COLO668 (cell line): Measurements from ENCODE around the gene KRTAP2-1.
"Not testable (repeated sequence)": the region's sequence is repeated elsewhere in the genome, so short reads cannot be mapped to it uniquely, and the experiment has no call there.

Source experiments
- DNase-seq: peaks from one replicate; lab custom pipeline; 2025; ENCODE audit not compliant: unreplicated experiment; lab: John Stamatoyannopoulos, UW

Gene KRTAP2-1

DNA sequence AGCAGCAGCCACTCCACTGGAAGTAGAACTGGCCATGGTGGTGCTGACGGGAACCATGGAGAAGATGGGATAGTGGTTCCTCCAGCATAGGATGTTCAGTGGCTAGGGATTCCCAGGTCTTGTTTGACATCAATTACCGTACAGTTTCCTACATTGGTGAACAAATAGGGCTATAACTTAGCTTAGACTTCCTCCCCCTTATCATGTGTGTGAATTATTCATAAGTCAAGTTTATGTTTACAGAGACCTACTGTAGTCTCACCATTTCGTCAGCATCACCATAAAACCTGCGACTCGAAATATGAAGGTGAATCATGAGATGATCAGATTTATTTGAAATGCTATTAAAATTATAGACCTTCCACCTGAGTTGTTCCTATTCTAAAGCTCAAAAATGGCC lies 11.6 kb upstream of the KRTAP2-1 start:
- DNase-seq = no peak

DNA sequence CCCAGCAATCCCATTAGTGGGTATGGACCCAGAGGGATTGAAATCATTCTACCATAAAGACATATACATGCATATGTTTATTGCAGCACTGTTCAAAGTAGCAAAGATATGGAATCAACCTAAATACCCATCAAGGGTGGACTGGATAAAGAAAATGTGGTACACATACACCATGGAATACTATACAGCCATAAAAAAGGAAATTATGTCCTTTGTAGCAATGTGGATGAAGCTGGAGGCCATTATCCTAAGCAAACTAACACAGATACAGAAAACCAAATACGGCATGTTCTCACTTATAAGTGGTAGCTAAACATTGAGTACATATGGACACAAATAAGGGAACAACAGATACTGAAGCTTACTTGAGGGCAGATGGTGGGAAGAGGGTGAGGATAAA lies 10.4 kb upstream of the KRTAP2-1 start:
- no peak for DNase-seq

DNA sequence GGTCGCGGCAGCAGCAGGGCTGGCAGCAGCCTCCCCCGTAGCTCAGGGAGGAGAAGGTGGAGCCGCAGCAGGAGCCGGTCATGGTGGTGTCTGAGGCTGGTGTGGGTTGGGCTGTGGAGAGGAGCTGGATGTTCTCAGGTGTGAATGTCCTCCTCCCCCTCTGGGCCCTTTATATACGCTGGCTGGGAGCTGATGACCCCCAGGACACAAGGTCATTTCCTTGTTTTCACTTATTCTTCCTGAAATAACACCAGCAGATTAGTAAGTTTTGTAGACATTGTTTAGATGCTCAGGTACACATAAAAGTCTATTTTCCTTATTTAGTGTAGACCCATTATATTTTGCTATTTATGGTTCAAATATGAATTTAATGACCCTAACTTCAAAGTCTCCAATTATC lies 8.0 kb upstream of the KRTAP2-1 start, which contains the start of gene KRTAP2-2:
Gene KRTAP2-2, minus strand, starts transcription at position 101 of the 400 bp plus-strand sequence. Its CDS starts 19 bp downstream, at position 82.
- not testable (repeated sequence) for DNase-seq

DNA sequence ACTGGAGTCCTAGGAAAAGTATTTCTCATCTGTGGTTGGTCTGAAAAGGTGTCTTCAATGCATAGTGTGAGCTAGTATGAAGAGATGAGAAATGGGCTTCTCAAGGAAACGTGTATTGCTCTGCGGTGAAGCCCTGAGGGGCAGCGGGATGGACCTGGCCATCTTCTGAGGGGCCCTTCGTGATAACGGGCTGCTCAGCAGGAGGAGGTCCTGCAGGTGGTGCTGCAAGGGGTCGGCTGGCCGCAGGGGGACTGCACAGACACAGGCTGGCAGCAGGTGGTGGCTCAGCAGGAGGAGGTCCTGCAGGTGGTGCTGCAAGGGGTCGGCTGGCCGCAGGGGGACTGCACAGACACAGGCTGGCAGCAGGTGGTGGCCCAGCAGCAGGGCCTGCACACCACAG lies 7.4 kb upstream of the KRTAP2-1 start:
- not testable (repeated sequence) for DNase-seq

DNA sequence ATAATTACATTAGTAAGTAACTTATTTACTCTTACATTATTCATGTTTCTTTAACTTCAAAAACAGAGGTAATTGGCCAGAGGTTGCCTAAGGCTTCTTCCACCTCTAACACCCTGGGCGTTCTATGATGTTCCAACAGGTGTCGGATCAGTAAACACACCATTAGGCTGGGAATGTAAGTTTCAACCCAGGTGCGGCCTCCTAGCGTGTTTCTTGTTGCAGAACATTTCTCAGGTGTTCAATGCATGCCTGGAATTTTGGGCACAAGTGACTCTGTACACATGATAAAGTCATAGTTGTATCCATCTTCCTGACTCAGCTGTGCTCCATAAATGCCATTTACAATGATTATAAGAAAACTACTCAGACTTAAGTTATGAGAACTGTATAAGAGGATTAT lies 6.9 kb upstream of the KRTAP2-1 start:
- DNase-seq = no peak

DNA sequence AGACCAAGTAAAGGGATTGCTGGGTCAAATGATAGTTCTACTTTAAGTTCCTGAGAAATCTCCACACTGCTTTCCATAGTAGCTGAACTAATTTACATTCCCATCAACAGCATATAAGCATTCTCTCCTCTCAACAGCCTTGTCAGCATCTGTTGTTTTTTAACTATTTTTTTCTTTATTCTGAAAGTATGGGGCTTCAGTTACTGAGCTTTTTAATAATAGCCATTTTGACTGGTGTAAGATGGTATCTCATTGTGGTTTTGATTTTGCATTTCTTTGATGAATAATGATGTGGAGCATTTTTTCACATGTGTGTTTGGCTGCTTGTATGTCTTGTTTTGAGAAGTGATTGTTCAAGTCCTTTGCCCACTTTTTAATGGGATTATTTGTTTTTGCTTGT lies 5.5 kb upstream of the KRTAP2-1 start:
- DNase-seq = no peak

DNA sequence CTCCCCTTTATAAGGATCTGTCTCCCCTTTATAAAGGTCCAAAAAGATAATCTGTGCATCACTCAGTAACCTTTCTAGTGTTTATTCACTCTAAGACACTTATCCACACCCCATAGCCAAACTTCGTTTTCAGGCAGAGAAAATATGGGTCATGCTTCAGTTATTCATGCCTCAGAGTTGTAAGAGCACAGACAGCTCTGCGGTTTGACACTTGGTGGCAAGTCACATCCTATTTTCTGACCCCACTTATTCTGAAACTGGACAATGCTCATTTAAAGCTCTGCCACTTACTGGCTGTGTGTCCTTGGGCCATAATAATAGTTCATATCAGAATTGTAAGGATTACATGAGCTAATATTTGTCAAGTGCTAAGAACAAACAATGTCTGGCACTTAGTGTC lies 2.0 kb upstream of the KRTAP2-1 start:
- DNase-seq = no peak

DNA sequence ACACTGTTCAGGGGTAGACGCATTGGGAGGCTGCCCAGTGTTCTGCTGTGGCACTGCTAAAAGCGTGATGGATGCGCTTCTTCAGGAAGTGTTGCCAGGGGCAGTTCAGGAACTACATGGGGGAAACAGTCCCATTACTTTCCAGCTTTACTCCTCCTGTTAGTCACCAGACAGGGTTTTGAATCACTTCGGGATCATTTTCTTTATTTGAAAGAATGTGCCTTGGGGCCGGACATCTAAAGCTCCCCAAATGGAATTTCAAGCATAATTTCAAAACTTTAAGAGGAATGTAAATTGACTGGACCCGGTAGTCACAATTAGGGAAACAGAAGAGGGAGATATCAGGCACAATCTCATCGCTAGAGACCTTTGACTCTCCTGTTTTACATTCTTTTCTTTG lies 1.3 kb upstream of the KRTAP2-1 start:
- no peak for DNase-seq

DNA sequence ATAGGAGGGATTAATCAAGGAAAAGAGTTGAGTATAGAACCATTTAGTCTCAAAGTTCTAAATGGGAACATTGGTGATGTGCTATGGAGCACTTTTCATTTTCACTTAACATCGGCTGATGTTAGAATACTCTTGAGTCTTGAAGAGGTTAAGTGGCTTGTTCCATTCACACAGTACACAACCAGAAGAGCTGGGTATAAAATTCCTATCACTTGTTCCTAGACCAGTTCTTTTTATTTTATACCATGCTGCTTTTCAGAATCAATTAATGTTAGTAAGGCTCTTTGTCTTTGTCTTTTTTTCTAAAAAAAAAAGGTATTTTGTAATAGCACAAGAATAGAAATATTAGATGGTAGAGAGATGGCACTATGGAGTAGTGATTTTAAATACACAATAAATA lies 4.2 kb downstream of the KRTAP2-1 start:
- no peak for DNase-seq

DNA sequence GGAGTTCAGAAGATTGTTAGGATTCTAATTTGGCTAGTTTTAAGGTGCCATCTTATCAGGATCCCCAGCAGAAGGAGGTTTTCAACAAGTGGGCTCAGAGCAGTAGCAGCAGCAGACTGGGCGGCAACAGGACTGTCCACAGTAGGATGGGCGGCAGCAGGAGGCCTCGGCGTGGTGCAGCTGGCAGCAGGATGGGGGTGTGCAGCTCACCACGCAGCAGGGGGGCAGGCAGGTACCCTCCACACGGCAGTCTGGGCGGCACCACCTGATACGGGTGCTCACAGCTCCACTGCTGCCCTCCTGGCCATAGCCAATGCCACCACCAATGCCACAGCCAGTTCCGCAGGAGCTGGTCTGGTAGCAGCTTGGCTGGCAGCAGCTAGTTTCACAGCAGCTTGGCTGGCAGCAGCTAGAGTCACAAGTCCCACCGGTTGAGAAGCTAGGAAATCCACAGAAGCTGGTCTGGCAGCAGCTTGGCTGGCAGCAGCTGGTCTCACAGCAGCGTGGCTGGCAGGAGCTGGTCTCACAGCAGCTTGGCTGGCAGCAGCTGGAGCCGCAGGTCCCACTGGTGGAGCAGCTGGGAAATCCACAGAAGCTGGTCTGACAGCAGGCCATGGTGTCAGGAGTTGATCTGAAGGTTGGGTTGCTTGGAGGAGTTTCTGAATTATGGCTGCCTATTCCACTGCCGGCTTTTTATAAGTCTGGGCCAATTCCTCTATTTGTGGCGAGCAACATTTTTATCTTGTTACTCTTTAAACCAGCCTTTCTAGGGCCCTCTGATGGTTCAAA lies 6.1 kb downstream of the KRTAP2-1 start, which contains the start of gene KRTAP1-1:
Gene KRTAP1-1, minus strand, starts transcription at position 668 of the 789 bp plus-strand sequence. Its CDS starts 53 bp downstream, at position 615.
- DNase-seq = peak; percentile 18

DNA sequence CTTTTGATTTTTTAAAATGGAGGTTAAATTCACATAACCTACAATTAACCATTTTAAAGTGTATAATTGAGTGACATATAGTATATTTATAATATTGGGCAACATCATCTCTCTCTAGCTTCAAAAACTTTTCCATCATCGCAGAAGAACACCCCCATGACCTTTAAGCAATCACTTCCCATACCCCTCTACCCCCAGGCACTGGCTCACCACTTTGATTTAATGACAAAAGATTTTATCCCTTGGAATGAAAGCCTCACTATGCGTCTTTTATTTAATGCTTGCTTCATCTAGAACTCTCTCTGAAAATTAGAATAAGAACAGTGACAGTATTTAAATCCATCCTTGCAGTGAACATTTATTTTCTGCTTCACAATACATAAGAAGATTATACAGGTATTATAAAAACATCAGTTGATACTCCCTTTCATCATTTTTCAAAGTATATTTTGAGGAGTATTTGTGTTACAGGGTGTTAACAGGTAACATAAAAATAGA lies 9.2 kb downstream of the KRTAP2-1 start:
- no peak for DNase-seq

DNA sequence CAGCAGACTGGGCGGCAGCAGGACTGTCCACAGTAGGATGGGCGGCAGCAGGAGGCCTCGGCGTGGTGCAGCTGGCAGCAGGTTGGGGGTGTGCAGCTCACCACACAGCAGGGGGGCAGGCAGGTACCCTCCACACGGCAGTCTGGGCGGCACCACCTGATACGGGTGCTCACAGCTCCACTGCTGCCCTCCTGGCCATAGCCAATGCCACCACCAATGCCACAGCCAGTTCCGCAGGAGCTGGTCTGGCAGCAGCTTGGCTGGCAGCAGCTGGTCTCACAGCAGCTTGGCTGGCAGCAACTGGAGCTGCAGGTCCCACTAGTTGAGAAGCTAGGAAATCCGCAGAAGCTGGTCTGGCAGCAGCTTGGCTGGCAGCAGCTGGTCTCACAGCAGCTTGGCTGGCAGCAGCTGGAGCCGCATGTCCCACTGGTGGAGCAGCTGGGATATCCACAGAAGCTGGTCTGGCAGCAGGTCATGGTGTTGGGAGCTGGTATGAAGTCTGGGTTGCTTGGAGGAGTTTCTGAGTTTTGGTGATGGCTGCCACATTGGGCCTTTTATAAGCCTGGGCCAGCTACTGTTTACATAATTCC lies 12.7 kb downstream of the KRTAP2-1 start, which contains the start of gene KRTAP1-3:
Gene KRTAP1-3, minus strand, starts transcription at position 529 of the 590 bp plus-strand sequence. Its CDS starts 53 bp downstream, at position 476.
- DNase-seq = peak; percentile 8

DNA sequence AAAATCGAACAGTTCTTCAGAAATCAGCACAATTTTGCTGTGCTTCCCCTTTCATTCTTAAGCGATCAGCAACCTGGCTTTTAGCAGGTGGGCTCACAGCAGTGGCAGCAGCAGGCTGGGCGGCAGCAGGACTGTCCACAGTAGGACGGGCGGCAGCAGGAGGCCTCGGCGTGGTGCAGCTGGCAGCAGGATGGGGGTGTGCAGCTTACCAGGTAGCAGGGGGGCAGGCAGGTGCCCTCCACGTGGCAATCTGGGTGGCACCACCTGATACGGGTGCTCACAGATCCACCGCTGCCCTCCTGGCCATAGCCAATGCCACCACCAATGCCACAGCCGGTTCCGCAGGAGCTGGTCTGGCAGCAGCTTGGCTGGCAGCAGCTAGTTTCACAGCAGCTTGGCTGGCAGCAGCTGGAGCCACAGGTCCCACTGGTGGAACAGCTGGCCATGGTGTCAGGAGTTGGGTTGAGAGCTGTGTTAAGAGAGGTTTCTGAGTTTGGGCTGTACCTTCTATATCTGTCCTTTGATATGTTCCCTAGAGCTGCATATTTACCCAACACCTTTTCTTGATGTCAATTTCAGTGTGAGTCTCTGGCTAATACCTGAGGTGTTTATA lies 17.4 kb downstream of the KRTAP2-1 start, which contains the start of gene KRTAP1-4:
Gene KRTAP1-4, minus strand, starts transcription at position 563 of the 613 bp plus-strand sequence. Its CDS starts 117 bp downstream, at position 446.
- DNase-seq = no peak

DNA sequence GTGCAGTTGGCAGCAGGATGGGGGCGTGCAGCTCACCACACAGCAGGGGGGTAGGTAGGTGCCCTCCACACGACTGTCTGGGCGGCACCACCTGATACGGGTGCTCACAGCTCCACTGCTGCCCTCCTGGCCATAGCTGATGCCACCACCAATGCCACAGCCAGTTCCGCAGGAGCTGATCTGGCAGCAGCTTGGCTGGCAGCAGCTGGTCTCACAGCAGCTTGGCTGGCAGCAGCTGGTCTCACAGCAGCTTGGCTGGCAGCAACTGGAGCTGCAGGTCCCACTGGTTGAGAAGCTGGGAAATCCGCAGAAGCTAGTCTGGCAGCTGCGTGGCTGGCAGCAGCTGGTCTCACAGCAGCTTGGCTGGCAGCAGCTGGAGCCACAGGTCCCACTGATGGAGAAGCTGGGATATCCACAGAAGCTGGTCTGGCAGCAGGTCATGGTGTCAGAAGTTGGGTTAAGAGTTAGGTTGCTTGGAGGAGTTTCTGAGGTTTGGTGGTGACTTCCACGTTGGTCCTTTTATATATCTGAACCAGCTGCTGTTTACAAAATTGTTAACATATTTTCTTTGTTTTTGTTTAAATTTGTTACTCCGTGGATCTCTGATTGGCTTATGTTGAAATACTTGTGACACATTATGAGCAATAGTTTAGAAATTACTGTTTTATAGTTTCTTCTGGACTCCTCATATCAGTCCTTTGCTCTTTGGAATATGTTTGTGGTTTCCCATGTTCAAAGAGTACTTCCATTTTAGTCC lies 20.2 kb downstream of the KRTAP2-1 start, which contains the start of gene KRTAP1-5:
Gene KRTAP1-5, minus strand, starts transcription at position 494 of the 757 bp plus-strand sequence. Its CDS starts 53 bp downstream, at position 441.
- peak; percentile 5 for DNase-seq

DNA sequence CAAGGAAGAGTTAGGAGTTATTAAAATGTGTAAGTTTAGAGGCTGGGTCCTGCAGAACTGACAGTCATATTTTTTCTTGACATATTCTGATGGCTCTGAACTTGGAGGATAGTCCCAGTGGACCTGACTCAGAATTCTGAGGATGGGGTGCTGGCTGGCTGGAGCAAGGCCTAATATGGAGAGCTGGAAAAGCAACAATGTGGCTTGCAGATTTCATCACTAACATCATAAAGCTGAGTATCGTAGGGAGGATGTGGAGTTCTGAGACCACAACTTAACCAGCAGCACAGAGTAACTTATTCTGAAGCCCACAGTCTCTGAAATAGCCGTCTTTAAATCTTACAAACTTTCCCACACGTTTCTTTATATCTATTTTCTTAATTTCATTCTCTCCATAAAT lies 22.4 kb downstream of the KRTAP2-1 start:
- no peak for DNase-seq

DNA sequence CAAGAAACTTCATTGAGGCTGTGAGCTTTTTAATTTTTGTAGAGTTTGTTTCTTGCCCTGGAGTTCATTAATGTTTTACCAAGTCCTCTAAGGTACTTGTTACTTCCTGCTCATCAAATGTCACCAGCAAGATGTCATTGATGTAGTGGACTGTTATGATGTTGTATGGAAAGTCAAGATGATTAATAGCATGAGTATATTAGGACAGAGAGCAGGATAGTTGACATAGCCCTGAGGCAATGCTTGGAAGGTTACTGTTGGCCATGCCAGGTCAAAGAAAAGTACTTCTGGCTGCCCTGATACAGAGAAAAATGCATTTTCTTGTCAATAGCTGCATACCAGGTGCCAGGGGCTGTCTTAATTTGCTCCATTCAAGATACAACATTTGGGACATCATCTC lies 26.8 kb downstream of the KRTAP2-1 start:
- no peak for DNase-seq

DNA sequence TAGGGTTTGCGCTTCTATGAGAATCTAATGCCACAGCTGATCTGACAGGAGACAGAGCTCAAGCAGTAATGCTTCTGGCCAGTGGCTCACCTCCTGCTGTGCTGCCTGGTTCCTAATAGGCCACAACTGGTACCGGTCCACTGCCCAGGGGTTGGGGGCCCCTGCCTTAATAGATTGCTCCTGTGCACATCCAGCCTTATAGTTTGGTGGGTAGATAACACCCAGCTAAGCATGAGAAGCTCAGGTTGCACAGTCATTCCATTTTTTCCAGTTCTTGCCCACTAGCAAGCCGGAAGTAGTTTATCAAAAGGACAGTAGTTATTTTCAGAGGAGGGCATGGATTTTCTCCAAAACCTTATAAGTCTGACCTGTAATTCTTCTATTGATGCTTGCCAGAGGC lies 27.7 kb downstream of the KRTAP2-1 start:
- DNase-seq = no peak

DNA sequence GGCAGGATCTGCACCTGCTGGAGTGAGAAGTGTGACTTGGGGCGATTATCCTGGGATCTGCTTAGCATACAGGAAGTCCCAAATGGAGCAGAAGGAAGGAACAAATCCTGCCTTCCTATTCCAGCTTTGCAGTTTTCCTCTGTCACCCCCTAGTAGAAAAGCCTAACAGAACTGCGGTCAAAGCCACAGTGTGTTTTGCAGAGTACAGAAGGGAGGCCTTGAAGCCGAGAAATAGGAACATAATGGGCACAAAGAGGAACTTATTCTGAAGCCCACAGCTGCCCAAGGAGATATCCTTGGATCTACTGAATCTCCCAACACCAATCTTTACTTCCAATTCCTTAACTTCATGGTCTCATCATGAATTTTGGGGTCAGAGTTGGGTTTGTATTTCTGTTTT lies 28.6 kb downstream of the KRTAP2-1 start:
- DNase-seq = no peak

DNA sequence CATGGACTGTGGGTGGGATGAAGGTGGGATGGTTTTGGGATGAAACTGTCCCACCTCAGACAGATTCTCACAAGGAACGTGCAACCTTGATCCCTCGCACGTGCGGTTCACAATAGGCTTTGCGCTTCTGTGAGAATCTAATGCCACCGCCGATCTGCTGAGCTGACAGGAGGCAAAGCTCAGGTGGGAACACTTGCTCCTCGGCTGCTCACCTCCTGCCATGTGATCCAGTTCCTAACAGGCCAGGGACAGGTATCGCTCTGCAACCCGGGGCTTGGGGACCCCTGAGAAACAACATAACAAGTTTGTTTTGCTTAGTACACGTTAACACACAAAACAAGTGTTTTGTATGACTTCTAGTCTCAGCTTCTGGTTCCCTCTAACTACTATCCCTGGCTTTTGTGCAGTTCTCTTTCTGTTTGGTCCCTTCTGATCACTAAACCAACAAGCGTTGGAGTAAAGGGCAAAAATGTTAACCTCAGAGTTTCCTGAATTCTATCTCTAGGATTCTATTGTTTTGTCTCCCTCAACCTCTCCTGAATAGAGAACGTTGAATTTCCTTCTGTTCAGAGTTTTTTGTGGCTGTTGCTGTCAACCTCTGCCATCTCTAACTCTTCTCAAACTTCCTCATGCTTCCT lies 30.4 kb downstream of the KRTAP2-1 start:
- no peak for DNase-seq

DNA sequence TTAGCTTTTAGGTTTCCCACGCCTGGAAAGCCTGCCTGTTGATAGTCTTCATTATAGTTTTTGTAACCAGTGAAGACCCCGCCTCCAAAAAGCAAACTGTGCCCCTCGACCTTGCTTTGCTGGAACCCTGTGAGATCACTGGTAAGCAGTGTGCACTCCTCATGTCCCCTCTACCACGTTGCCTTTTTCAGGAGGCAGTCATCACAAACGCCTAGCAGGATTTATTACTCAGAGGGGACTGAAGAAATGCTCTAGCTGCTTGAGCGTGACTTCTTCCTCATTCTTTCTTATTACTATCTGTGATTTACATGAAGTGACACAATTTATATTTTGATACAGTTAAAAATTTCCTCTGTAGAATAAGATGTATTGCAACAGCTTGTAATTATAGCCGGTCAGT lies 31.7 kb downstream of the KRTAP2-1 start:
- no peak for DNase-seq
